ENCODE results near the gene LTA4H.

The LTA4H gene

DNA sequence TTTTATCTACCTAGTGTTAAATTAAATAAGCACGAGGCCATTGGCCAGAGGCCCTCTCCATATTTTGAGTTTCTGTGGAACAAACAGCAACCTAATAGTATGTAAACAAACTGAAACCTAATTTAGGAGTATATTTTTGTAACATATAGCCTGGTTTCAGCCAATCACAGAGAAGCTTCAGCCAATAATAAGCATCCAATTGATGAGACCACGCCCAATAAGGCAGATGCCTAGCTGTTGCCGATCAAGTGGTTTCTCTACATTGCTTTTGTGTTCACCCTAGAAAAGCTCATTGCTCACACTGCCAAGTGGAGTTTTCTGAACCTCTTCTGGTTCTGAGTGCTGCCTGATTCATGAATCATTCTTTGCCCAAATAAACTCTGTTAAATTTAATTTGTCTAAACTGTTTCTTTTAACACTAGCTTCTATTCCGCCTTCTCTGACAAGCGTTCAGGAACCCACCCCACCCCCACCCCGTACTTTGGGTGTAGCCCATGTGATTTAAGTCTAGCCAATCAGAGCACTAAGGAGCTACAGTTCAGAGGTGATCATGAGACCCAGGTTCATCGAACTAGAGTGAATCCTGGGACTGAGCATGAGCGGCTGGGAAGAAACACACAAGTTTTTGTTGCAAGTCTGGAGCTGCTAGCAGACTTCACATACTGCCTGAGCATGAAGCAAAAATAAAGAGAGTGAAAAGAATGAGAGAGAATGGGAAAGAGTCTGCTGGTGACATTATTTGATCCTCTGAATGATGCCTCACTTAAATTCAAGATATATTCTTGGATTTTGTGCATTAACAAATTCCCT is 21.5 kb upstream of the LTA4H start:
- no peak for DNase-seq

DNA sequence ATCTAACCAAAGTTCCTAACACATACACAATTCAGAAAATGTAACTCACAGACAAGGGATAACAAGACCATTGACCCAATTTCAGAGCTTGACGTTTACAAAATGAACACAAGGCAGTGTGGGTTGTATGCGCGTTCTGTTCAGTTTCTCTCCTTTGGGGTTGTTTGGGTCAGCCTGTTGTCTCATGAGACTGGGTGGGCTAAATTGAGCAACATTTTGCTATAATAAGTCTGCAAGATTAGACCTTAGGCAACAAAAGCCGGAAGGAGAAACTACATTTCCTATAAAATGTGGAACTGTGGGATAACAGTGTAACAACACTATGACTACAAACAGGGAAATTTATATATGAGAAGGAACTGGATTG is 18.8 kb upstream of the LTA4H start:
- no peak for DNase-seq

DNA sequence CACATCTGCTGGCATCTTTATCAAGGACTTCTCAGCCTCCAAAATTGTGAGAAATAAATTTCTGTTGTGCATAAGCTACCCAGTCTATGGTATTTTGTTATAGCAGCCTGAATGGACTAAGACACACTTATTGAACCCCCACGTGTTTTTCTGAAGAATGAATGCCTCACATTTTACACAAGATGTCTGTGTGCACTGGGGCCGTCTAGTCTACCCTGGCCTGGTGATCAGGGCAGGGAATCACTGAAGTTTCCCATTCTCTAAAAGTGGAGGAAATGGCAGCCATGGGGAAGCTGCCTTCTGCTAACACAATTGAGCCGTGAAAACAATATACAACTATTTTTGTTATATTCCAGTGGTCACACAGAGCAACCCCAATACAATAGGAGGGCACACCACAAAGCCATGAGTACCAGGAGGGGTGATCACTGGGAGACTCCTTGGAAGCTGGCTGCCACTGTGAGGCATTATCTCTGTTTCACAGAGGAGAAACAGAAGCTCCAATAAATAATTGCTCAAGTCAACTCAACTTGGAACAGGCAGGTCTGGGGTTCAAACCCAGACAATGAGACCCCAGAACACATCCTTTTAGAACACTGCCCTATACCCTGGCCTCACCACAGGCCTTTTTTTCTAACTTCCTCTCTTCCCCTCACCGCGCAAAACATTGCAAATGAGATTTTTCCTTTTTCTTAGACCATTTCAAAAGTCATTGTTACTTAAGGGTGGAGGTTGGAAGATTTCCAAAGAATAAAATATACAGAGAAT is 18.3 kb upstream of the LTA4H start:
- no peak for DNase-seq

DNA sequence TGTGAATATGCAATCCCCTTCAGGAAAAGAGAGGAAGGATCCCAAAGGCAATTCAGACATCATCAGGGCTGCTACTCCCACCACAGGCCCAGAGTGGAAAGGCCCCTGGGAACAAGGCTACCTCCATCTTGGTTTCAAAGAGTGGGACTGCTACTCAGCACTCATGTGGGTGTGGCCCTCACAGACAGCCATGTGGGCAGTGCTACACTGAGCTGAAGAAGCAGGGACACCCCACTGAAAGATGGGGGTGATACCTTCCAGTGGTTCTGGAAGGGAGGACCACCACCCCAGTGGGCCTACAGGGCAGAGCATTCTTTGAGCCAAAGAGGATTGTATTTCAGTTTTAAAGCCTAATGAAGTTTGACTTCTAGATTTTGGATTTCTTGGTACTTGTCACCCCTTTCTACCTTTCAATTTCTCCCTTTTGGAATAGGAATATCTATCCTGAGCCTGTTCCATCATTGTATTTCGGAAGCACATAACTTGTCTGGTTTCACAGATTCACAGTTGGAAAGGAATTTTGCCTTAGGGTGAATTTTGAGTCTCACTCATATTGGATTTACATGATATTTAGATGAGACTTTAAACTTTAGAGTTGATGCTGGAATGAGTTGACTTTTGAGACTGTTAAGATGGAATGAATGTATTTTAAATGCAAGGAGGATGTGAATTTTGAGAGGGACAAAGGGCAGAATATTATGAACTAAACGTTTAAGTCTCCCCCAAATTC is 16.5 kb upstream of the LTA4H start:
- no peak for DNase-seq

DNA sequence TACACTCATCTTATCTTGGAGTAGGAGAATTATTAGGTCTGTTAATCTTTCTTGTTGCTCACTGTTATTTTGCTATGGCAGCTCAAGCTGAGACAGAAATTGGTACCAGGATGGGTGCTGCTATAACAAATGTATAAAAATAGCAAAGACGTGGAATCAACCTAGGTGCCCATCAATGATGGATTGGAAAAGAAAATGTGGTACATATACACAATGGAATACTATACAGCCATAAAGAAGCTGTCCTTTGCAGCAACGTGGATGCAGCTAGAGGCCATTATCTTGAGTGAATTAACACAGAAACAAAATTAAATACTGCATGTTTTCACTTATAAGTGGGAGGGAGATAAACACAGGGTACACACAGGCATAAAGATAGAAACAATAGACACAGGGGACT is 14.8 kb upstream of the LTA4H start:
- DNase-seq, result no peak

GRCh38 chr12:96049101-96049500 is 13.7 kb upstream of the LTA4H start:
- DNase-seq, result no peak

GRCh38 chr12:96048393-96048969 is 13.1 kb upstream of the LTA4H start:
- no peak for DNase-seq

- peak; percentile 54 for DNase-seq
Measured at GRCh38 chr12:96047229-96048211, 12.1 kb upstream of the LTA4H start.

- no peak for DNase-seq
Measured at GRCh38 chr12:96046543-96047228, 11.3 kb upstream of the LTA4H start.

DNA sequence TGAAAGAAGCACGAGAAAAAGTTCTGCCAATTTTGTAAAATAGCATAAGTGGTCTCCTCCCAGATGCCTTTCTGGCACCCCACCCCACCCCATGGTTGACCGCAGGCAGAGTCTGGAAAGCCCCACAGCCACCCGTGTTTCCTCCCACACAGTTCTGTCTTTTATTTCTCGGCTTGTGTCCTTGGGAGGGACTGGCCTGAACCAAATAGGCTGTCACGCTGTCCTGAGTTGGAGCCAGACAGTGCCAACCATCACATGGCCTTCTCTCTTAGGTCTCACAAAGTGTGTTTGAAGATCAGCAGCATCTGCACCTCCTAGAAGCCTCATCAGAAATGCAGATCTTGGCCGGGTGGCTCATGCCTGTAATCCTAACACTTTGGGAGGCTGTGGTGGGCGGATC is 10.2 kb upstream of the LTA4H start:
- DNase-seq, result no peak

DNA sequence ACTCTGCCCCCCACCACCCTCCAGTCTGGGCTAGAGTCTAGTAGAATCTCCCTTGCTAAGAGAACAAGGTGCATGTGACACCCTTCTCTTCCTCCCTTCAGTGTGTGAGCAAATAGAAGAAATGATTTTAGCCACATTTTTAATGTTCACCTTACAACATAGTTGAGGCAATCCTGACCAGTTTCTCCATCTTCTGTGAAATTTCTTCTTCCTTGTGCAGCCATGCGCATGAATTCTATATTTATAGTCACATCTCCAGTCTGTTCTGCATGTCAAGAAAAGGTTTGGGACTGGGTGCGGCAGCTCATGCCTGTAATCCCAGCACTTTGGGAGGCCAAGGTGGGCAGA is 9.5 kb upstream of the LTA4H start:
- DNase-seq, result no peak

DNA sequence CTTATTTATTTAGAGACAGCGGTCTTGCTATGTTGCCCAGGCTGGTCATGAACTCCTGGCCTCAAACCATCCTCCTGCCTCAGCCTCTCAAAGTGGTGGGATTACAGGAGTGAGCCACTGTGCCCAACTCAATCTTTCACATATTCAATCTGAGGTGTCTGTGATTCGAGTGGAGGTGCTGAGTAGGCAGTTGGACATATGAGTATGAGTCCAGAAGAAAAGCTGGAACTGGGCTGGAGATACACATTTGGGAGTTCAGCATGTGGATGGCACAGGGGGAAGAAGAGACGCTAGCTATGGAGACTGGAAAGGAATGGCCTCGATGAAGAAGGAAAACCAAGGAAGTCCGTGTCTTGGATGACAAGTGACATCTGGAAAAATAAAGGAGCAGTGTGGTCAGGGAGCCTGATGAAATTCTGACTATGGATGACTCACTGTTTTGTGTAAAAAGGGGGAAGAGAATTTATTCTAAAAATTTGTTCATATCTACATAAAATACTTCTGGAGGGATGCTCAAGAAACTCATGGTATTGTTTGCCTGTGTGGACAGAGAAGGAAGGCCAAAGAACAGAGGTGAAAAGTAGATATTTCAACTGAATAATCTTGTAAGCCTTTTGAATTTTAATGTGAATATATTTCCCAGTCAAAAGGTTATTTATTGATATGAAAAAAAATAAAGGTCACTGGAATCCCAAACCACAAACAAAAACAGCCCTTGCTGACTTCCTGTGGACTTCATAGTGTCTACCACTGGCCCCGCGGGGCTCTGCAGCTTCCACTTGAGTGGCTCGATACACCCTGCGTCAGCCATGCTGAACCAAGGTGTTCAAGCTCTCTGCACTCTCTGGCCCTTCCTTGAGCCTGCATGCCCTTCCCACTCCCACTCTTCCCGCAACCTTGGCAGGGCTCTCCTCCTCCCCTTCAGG is 8.9 kb upstream of the LTA4H start:
- DNase-seq, result no peak

- no peak for DNase-seq
Measured at GRCh38 chr12:96041181-96041580, 5.8 kb upstream of the LTA4H start.

DNA sequence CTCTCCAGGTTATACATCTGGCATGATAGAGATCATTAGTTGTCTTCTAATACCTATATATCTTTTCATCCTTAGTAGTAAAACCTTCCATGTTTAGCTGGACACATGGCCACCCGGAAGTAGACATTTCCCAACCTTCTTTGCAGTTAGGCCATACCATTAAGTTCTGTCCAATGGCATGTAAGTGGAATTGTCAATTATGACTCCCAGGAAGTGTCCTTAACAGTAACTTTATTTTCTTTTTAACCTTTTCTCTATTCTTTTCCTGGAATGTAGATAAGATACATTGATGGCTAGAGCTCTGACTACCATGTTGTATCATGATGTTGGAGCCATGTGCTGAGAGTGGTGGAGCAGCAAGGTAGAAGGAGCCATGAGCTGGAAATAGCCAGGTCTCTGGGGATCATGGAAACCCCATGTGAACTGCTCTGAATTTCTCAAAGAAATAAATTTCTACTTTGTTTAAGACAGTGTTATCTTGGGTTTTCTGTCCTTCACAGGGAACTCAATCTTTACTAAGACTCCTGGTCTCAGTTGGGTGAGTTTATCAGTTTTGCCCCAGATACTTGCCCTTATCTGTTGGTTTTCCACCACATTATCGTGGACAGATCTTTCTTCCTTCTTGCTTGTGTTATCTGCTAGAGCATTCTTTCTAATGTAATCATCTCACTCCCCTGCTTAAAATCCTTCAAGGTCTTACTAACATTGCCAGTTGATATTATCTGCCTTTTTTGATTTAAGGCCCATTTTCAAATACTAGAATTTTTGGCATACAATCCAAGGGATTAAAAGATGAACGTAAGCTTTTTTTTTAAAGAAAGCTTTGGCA is 5.1 kb upstream of the LTA4H start:
- no peak for DNase-seq

- DNase-seq, result no peak
Measured at GRCh38 chr12:96039516-96039915, 4.1 kb upstream of the LTA4H start.

DNA sequence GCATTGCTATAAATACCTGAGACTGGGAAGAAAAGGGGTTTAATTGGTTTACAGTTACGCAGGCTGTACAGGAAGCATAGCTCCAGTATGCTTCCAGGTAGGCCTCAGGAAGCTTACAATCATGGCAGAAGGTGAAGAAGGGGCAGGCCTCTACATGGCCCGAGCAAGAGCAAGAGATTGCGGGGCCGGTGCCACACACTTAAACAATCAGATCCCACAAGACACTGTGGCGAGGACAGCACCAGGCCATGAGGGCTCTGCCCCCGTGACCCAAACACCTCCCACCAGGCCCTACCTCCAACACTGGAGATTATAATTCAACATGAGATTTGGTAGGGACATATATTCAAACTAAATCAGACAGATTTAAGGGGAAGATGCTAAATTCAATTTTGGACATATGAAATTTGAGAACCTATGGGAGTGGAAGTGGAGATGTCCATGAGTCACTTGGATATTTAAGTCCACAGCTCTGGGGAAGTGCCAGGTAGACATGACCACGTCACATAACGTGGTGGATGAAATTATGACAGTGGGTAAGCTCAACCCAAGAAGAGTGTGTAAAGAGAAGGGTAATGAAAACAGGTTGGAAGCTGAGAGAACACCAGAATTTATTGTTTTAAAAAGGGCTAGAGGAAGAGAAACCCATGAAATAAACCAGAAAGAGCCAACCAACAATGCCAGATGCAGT is 1.5 kb upstream of the LTA4H start:
- DNase-seq, result no peak

DNA sequence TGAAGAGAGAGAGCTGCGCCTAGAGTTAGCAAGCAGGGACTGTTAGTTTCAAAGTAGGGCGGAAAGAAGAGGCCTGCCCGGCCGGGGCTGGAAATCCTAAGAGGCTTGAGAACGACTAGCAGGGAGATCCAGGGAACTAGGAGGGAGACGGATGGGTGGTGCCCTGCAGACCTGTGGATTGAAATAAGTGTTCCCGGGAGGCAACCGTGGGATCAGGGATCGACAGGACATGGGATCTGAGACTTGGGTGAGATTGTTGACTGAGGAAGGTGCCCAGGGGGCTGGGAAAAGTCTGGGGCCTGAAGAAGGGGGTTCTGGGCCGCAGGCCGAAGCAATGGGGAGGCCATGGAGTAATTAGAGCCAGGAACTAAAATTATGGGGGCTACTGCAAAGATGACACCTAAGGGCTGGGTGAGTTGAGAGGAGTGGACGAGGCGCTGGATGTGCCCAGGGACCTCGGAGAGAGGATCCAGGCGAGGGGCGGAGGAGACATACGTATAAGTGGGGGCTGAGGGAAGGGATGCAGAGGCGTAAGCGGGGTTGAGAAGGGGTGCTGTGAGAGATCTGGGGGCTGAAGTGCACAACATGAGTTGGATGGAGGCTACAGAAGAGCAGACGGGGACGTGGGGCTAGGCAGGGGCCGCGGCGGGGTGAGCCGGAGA is 635 bp downstream of the LTA4H start:
- DNase-seq, result no peak

Data from NCI-H2227 treated with DMSO at 0.1 percent for 48 hours (cell line).